Measurements from ENCODE around the gene VPREB1.
"Not testable (repeated sequence)": the region's sequence is repeated elsewhere in the genome, so short reads cannot be mapped to it uniquely, and the experiment has no call there.

The VPREB1 gene, protein sequence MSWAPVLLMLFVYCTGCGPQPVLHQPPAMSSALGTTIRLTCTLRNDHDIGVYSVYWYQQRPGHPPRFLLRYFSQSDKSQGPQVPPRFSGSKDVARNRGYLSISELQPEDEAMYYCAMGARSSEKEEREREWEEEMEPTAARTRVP

GRCh38 chr22:22244316-22245250 lies at the start of gene VPREB1:
TSS of gene VPREB1 (plus strand) at chr22:22244786. CDS start at chr22:22244814, 28 bp downstream.
- no peak for DNase-seq

DNA sequence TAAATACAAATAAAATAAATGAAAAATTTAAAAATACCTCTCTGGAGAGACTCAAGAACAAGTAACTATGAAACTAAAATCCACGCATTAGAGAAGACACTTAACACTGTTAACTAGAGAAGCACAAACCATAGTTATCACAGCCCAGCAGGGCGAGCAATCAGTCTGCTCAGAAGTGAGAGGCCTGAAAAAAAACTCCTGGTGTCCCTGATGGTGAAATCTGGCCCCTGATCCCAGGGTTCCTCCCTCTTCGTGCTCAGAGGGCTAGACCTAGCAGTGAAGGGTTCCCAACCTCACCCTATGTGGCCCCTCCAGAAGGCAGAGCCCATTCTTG lies 49.7 kb upstream of the VPREB1 start:
- no peak for DNase-seq

DNA sequence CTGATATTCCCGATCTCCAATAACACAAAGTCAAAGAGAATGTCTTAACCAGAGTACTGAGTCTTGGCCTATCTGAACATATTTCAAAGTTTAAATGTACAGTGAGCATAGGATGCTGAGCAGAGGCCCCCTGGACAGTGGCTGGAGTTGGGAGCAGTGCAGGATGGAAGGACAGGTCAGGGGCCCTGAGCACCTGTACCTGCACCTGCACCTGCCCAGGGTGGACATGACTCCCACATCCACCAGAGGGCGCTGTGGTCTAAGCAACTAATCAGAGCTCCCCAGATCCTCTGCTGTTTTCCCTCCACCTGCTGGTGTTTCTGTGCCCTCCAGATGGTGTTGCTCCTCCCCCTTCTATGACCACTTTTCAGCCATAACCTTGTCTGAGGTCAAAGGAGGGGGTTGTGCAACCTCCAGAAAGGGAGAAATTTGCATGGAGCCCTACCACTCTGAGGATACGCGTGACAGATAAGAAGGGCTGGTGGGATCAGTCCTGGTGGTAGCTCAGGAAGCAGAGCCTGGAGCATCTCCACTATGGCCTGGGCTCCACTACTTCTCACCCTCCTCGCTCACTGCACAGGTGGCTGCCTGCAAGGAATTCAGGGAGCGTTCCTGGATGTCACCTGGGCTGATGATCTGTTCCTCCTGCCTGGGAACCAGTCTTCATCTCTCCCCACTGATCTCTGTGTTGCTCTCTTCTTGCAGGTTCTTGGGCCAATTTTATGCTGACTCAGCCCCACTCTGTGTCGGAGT lies 49.1 kb upstream of the VPREB1 start:
- DNase-seq, result peak; percentile 76

DNA sequence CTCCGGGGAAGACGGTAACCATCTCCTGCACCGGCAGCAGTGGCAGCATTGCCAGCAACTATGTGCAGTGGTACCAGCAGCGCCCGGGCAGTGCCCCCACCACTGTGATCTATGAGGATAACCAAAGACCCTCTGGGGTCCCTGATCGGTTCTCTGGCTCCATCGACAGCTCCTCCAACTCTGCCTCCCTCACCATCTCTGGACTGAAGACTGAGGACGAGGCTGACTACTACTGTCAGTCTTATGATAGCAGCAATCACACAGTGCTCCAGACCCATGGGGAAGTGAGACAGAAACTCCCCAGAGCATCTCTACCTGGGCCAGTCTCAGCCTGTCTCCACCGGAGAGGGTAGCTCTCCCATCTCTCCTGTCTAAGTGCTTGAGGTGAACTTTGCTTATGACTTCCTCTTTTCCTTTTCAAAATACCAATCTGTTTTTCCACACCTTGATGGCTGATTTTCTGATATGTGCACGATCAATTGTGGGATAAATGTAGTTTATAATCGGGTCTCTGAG lies 48.5 kb upstream of the VPREB1 start:
- no peak for DNase-seq

GRCh38 chr22:22196833-22197477 lies 47.6 kb upstream of the VPREB1 start:
- no peak for DNase-seq

DNA sequence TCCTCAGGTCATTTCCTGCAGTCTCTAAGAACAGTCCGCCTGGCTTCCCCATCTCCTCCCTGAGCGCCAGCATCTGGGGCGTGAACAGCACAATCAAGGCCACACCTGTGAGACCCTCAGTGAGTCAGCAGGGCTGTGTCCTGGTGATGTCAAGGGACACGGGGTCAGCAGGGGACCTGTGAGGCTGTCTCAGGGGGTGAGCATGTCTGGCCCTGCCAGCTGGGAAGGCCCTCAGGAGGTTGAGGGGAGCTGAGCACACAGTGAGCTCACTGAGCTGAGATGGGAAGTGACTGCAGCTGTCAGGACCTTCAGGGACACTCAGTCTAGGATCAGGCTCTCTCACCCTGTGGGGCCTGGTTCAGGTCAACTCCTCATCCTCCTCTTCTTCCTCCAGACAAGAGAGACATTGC lies 46.6 kb upstream of the VPREB1 start:
- no peak for DNase-seq

DNA sequence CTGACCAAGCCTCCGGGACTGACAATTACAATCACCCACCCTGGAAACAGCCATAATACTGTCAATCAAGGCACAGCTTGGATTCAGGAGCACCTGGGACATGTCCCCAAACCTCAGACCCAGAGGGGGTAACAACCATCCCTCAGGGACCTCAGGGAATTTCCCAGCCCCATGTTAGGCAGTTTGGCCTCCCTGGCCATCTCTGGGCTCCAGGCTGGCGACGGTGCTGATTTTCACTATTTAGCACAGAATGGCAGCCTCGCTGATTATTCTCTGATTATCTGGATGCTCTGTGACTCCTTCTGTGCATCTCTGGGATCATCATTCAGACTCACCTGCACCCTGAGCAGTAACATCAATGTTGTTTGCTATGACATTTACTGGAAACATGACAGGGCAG lies 45.8 kb upstream of the VPREB1 start:
- no peak for DNase-seq

DNA sequence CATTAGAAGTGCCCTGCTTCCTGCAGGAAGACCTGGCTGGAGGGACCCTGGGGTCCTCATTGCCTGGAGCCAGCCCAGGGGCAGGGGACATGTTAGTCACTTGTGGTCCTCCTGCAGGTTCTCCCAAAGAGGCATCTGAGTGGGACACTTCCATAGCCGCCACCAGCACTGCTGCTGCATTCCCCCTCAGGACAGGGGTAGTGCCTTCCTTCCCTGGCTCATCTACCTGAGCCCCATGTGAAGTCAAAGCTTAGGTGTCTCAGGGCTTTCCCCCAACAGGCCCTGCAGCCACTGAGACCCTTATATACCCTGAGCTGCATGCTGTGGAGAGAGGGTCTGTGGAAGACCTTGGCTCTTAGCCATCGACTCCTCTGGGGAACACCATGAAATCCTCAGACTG lies 45.0 kb upstream of the VPREB1 start:
- DNase-seq, result no peak

DNA sequence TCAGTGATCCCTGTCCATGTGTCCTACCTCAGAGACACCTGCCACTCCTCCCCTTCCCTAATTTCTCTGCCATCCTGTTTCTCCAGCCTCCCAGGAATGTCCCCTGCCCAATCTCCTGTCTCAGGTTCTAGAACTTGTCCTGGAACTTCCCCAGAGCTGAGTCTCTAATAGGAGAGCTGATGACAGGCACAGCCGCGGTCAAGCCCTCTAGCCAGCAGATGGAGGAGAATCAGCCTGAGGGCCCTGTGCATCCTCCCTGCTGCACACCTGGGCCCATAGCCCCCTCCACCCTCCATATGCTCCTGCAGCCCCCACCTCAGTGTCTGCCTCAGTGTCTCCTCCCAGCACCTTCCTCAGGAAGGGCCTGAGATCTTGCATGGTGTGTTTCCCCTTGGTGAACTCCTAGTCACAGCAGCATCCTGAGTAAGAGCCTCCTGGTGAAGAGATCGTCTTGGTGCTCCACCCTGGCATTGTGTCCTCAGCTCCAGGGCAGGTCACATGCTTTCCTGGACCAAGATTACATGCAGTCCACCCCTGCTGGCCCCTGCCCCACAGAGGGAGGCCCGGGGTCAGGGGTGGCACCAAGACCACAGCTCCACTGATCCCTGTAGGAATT lies 43.9 kb upstream of the VPREB1 start:
- DNase-seq, result no peak

DNA sequence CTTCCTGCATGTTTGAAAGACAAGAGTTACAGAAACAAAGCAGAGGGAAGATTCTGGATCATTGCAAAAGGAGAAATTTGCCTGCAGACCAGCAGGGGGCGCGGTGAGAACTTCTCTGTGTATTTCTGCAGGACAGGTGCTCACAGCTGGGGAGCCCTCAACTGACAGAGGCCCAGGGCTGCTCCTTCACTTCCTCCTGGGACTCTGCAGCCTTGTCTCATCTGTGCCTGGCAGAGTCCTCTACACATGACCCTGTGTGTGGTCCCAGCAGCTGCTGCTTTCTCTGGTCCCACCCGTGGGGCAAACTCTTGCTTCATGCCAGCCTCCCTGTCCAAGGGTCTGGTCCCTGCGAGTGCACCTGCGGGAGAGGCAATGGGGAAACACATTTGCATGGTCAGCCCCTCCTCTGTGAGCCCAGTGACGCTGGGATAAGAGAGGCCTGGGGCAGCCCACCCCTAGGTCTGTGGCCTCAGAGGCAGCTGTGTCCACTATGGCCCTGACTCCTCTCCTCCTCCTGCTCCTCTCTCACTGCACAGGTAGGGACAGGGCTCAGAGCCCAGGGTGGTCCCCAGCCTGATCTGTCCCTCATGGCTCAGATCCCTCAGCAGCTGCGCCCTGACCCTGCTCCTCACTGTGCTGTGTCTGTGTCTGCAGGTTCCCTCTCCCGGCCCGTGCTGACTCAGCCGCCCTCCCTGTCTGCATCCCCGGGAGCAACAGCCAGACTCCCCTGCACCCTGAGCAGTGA lies 43.2 kb upstream of the VPREB1 start:
- no peak for DNase-seq

DNA sequence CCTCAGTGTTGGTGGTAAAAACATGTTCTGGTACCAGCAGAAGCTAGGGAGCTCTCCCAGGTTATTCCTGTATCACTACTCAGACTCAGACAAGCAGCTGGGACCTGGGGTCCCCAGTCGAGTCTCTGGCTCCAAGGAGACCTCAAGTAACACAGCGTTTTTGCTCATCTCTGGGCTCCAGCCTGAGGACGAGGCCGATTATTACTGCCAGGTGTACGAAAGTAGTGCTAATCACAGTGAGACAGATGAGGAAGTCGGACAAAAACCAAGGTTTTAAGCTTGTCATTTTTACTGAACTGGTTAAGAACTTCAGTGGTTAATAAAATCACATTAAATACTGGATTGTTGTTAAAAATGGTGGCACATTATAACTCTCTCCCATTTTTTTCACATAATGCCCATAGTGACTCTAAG lies 42.6 kb upstream of the VPREB1 start:
- no peak for DNase-seq

DNA sequence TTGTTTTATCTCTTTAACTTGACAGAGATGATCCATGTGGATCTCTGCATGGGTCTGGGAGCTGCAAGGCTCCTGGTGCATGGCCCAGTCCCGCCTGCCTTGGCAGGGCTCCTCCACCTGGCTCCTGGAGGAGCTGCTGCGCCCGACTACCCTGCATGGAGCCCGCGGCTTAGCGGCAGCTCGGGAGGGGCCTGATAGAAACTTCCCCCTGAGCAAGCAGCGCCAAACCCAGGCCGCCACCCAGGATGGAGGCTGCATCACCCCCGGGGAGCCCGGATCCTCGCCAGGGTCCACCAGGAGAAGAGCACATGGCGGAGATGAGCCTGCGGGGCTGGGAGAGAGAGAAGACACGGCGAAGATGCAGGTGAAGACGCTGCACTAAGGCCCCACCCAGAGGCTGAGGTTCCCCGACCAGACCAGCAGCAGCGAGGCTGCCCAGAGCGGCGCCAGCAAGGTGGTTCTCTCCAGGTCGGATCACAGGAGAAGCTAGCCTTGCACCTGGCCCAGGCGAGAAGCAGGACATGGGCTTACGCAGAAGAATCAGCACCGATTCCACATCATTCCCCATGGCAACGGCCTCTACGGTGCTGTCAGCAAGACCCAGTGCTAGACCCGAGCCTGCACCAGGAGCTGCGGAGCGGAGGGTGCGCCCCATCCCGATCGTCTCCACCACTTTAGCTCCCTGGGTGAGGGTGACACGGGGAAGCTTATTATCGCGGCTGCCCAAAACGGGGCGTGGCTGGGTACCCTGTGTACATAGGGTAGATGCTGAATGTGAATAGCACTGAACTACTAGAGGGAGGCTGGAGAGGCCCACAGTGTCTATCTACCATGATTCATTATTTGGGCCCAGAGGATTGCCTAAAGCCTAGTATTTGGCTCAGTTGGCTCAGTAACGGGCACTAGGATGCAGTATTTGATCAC lies 41.3 kb upstream of the VPREB1 start:
- DNase-seq, result no peak

DNA sequence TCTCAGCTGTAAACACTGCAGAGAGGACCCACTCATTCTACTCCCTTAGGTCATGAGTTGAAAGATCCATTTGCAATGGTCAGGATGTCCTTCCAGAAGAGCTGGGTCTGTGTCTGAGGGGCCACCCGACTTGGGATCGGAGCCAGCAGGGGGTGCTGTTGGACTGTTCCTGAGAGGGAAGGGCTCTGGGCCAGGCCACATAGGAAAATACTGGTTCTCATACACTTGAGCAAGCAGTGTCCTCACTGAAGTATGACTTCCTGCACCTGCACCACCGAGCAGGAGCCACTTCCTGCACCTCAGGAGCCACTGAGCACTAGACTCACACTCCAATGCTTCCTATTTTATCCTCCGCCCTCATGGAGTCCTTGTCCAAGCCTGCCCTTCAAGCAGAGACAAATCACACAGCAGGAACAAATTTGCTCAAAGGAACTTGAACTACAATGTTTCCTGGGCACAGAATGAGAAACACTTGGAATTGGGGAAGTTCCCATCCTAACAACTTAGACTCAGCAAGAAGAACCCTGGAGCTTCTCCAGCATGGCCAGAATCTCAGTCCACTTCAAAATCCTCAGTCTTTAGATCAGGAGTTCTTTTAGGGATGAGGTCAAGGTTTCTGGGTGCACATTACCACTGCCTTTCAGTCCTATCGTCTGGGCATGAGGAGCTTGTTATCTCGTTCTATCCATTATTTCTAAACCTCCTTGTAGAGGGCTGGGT lies 36.6 kb upstream of the VPREB1 start:
- DNase-seq, result peak; percentile 46

DNA sequence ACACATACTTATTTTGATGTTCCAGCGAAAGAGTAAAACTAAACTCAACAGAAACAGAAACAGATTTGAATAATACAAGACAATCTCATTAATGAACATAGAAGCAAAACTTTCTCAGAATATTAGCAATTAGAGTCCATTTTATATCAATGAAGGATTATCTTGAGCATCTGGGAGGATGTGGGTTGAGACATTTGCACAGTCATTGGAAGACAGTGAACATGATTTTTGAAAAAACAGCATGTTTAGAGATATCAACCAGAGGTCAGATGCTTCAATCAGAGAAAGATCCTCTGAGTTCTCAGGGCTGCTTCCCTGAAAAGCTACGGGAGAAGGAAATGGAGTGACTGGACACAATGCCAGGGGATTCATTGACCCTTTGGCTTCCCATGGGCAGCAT lies 35.9 kb upstream of the VPREB1 start:
- DNase-seq, result no peak

GRCh38 chr22:22209080-22209640 lies 35.4 kb upstream of the VPREB1 start:
- DNase-seq, result not testable (repeated sequence)

DNA sequence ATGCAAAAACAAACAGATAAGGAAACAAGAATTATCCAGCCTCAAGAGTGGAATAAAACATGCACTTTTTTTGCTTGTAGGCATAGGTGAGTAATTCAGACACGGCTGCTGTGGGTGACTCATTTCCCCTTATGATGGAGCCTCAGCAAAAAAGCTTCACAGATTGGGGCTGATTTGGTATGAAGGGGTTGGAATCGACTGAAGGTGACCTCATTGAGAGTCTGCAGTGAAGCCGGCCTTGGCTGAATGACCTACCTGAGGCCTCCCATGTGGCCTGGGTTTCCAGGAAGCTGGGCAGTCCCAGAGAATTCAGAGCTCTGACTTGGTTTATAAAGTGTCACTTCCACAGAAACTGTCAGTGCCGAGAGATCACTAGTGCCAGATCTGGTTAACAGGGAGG lies 34.2 kb upstream of the VPREB1 start:
- no peak for DNase-seq

DNA sequence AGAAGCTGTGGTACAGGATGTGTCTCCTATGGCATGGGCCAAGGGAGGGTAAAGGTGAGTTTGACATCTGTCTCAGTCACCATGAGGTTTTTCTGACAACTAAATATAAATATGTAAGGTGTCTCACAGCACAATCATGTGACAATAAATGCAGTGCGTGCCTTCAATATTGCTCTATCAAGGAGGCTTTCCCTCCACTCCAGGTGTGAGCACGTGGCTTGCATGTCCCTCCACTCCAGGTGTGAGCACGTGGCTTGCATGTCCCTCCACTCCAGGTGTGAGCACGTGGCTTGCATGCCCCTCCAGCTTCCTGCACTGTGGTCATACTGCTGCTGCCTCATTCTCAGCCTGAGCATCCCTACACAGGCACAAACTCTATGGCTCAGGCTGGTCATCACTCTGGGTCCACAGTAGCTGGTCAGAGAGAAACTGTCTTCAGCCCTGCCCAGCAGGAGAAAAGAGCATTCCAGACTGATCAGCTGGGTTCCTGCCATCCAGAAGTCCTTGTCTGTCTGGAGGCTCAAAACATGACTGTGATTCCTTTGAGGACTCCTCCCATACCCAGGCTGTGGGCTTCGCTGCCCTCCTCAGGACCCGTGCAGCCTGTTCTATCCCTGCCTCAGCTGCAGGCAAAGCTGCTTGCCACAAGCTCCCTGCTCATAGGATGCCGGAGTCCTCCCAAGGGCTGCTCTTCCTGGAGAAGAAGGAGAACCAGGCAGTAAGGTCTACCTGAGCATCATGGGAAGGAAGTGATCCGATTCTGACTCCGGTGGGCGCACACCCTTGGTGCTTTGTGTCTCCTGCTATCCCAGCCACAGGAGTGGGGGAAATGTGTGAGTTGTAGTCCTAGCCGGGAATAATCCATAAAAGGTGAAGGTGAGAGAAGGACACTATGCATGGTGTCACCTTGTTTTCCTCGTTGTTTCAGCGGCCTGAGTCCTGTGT lies 33.4 kb upstream of the VPREB1 start:
- no peak for DNase-seq

DNA sequence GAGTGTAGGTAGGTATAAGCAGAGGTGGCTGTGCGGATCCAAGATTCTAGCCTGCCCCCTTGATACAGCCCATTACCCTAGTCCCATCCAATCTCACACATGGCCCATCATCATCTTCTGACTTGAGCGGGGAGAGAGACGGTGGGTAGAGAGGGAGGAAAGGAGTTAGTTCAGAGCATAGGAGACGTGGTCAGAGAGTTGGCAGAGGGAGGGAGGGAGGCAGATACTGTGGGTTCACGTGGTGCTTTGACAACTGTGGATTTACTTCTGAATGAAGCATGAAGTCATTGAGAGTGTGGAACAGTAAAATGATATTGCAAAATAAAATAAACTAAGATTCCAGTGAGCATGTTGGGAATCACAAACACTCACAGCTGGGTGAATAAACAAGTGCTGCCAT lies 31.4 kb upstream of the VPREB1 start:
- DNase-seq, result no peak
